ENCODE results near the gene SUSD4. TPM values are rescaled to one million over a fixed set of nuclear protein-coding genes. Genes with fewer than 3 reads are reported as not detected.

The SUSD4 gene
- total RNA-seq, 1 donor from 2014 or later, result 26.3 TPM

GRCh38 chr1:223175032-223175431, 188.9 kb downstream of the SUSD4 start:
- H3K27me3 ChIP-seq, result no peaks in the 10 kb centered on the region
- no peak for TF ChIP-seq POLR2AphosphoS5 (IDR thresholded peaks at IDR 0.05; ENCODE audit: insufficient read depth in 1 of 2, low read depth in 1 of 2)
- TF ChIP-seq POLR2A (IDR thresholded peaks at IDR 0.05), result no peak
- no peak for TF ChIP-seq CTCF (IDR thresholded peaks at IDR 0.05)
- intact Hi-C loops (cut with DNase I), result no loop called here
- no peak for DNase-seq (ENCODE audit: extremely low spot score in 2 of 2)
- H3K9me3 ChIP-seq, result no peaks in the 10 kb centered on the region
- H3K27ac ChIP-seq, result no peak overlapping the region
- no peak overlapping the region for H3K4me3 ChIP-seq
- H3K4me1 ChIP-seq, result peaks cover 13% of the 10 kb centered on the region
- no peaks in the 10 kb centered on the region for H3K36me3 ChIP-seq

Small RNAs within 50 kb of the gene (small RNA-seq; reads per million reads assigned to genes)
- not detected for gene RNU4-57P

Other genes starting within 250 kb of the SUSD4 start
- 15.2 TPM for gene TLR5, start 220.9 kb downstream of the SUSD4 start, total RNA-seq
- not detected for gene CCDC185, start 29.2 kb upstream of the SUSD4 start, total RNA-seq